Hippocampal formation (tissue), 2 donors: ENCODE results near the gene SERTAD2.

Experiments used
- DNase-seq, 2 donors: peaks; one replicate each; lab custom pipeline; 2025; lab: John Stamatoyannopoulos, UW

SERTAD2 gene

DNA sequence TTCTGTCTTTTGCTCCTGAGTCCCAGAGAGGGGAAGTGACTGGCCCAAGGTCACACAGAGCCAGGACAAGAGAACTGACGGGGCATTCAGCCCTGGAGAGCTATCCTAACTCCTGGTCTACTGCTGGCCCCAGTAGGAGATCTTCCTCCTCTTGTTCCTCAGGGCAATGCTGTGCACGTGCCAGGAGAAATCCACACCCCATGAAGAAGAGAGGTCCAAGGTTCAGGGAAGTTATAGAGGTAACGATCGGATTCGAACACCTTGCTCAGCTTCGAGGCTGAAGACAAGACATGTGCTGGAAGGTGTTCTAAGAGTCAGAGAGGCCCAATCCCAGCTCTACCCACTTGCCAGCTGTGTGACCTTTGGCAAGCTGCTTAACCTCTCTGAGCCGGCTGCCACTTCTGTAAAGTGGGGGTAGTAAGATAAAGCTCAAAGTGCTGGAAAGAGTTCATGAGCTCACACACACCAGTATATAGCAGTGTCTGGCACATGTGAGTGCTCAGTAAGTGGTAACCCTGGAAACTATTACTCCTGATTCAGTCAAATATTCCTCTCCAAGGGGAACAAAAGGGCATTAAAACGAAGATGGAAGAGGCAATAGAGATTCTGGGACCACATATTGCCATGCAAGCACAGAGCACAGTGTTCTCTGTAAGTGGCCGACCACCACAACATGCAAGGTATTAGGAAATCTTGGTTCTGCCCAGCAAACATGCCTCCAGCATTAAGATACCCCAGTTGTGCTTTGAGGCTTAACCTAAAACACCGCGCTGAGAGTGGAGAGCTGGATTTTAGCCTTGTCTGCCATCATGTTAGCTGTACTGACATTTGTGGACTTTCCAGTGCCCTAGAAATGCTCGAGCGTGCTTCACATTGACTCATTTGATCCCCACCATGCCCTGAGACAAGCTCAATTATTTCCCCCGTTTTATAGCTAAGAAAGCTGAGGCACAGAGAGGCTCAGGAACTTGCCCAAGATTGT is 25.6 kb downstream of the SERTAD2 start:
- DNase-seq, result no peak

- peak; percentile 63 to 71 for DNase-seq
Observed at GRCh38 chr2:64626963-64627760, 26.6 kb downstream of the SERTAD2 start.

GRCh38 chr2:64626146-64626809 is 27.4 kb downstream of the SERTAD2 start:
- DNase-seq, result no peak

DNA sequence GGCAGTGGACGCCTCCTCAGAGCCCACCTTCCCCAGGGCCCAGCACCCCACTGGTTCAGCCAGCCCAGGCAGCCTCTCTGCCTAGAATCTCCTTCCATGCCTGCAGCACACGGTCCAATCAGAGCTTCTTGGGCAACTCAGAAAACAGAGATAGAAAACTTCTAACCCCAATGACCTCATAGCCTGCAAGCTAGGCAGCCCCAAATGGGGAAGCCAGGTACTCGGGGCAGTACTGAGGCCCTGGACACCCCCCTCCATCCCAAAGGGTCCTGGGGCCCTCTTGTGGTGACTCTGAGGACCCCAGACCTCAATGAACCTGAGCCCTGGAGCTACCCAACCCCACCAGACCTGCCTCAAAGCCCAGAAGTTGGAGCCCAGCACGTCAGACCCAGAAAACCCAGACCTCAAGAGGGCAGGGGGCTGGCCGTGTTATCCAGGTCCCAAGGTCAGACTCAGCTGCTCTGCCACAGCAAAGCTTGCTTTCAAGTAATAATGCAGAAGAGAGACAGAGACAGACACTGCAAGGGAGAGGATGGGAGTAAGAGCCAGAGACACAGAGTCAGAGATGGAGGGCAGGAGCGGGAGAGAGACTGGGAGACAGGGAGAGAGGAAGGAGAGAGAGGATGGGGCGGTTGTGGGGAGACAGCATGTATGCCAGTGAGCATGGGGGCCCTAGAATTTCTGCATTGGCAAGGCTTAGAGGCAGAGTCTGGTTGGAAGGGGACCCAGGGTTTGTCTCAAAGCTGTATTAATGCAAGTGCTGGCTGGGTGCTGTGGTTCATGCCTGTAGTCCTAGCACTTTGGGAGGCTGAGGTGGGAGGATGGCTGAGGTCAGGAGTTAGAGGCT is 28.2 kb downstream of the SERTAD2 start:
- DNase-seq, result no peak

DNA sequence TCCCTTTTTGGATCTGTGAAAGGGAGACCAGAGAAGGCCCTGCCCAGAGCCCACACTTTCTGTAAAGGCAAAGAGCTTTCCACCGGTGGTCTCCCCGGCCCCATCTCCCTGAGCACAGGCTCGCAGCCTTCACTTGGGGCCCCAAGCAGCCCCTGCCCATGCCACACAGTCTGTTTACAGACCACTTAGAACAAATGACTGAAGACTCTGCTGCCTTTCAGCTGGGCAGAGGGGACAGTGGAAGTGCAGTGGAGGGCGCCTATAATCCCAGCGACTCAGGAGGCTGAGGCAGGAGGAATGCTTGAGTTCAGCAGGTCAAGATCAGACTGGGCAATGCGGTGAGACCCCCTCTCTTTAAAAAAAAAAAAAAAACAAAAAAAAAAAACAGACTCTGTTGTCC is 28.9 kb downstream of the SERTAD2 start:
- no peak for DNase-seq

DNA sequence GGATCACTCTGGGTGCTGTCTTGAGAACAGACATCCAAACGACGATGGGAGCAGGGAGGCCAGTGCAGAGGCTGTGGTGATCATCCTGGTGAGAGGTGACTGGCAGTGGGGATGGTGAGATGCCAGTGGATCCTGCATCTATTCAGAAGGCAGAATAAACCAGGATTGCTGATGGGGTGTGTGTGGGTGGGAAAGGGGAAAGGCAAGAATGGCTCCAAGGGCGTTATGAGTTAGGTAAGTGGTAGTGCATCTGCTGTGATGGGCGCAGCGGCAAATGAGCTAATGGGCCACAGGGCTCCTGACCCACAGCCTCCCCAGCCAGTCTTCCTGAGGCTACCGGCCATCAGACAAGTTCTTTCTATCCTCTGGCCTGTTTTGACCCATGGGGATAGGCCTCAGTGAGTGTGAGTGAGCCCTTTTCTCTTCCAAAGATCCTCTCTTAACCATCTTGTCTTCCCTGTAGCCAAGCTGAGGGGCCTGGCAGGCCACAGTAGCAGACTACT is 29.6 kb downstream of the SERTAD2 start:
- no peak for DNase-seq

GRCh38 chr2:64623242-64623850 is 30.4 kb downstream of the SERTAD2 start:
- DNase-seq, result no peak

DNA sequence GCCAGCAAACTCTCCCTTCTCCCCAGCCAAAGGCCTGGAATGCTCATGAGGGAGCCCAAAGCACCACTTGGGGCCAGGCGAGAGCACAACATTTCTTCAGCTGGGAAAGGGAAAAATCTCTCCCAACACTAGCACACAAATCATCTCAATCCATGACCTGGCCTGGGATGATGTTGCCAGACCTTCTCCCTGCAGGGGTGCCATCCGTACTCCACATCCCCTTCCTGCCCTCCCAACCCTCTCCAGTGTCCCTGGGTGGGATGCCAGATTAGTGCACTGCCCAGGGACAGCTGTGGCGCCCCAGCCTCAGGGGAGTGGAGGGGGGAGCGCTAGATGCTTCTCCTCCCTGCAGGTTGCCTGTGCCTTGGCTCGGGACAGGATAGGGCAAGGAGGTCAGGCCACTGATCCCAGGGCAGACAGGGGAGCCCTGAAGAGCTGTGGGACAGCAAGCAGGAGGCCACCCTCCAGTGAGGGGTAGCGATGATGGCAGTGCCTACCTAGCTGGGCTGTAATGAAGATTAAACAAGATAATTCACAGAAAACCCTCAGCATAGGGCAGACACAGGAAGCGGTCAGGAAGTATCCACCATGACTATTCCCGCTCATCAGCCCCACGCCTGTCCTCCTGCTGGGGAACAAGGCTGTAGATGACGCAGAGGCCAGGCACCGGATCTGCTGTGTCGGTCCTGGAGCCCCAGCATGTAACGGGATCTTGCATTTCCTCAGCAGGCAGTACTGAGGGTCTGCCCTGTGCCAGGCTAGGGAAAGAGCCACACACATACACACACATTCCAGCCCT is 31.1 kb downstream of the SERTAD2 start:
- DNase-seq, result peak in 1 of 2 donors; percentile 6

DNA sequence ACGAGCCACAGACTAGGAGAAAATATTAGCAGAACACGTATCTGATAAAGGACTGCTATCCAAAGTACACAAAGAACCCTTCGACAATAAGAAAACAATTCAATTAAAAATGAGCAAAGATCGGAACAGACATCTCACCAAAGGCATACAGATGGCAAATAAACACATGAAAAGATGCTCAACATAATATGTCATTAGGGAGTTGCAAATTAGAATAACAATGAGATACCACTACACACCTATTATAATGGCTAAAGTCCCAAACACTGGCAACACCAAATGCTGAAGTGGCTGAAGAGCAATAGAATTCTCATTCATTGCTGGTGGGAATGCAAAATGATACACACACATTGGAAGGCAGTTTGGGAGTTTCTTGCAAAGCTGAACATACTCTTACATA is 33.1 kb downstream of the SERTAD2 start:
- no peak for DNase-seq

- DNase-seq, result peak; percentile 25 to 47
Observed at GRCh38 chr2:64617631-64618151, 36.0 kb downstream of the SERTAD2 start.

GRCh38 chr2:64615844-64616536 is 37.7 kb downstream of the SERTAD2 start:
- no peak for DNase-seq

- DNase-seq, result no peak
Observed at GRCh38 chr2:64615192-64615763, 38.4 kb downstream of the SERTAD2 start.

GRCh38 chr2:64613276-64613675 is 40.4 kb downstream of the SERTAD2 start:
- DNase-seq, result no peak

- DNase-seq, result no peak
Observed at GRCh38 chr2:64612575-64613195, 41.0 kb downstream of the SERTAD2 start.

DNA sequence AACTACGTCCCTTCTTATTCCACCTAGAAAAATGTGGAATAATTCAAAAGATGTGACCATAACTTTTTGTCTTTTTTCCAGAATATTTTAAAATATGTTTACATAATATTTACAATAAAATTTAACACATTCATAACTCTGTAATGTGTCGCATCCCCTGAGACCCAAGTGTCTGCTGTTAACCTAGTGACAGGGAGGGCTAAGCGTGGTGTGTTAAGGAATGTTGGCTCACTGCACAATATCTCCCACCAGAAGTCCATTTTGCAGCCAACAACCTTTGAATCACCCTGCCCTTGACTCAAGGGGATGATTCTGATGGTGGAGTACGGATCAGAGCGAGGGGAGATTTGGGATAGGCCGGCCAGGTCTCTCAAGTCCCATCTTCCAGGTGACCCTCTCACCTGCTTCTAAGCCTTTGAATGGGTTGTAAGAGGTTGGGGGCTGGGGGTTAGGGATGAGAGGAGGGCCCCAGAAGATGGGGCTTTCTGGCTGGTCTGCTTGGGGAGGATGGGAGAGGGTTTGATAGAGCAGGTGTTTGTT is 43.3 kb downstream of the SERTAD2 start:
- DNase-seq, result no peak

DNA sequence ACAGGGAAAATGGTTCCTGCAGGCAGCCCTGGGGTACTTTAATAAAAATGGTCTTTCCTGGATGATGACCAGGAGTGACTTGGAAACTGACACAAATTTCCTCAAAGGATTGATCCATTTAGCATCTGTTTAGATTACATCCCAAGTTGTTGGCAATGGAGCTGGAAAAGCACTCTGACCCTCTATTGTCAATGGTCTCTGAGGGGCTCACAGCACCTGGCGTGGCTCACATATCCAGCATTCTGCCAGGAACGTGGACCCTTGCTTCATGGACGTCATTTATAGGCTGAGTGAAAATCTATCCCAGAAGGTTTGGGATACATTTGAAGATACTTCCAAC is 43.8 kb downstream of the SERTAD2 start:
- DNase-seq, result no peak

DNA sequence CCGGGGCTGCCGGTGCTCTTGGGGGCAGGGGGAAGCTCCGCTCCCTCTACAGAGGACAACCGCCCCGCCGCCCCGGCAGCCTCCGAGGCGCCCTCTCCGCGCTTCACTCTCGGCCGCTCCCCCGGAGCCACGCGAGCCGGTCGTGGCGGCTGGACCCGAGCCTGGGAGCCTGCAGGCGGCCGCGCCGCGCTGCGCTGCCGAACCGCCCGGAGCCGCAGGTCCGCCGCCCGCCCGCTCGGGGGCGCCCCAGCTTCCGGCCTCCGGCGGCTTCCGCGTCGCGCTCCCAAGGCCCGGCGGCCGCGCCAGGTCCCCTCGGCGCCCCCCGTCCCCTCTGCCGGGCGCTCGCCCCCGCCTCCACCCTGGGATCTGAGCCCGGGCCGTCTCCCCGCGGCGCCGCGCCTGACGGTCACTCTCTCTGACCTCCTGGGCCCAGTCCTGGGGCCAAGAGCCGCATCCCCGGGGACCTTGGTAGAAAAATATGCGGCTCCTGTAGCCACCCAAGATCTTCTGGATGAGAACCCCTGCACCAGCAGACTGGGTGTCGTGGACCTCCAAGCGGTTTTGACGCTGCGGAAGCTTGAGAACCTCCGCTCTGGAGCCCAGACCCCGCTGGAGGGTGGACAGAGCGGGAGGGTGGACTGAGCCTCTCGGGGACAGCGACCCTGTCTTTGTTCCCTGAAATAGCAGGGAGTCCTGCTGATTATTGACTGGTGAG is 44.3 kb downstream of the SERTAD2 start:
- DNase-seq, result peak; percentile 10 to 62
